HepG2 (cell line): ENCODE results near the gene RAB22A. TPM values are rescaled to one million over a fixed set of nuclear protein-coding genes. Genes with fewer than 3 reads are reported as not detected.

Source experiments
- ATF7 ChIP-seq, 2 experiments: fragments of 450-650 bp in 1 of 2; sonication (generic) in 1 of 2; formaldehyde crosslinking in 1 of 2; IDR thresholded peaks; 2 replicates each; pipeline versions ENCODE4 v1.4.0 to v1.6.1; 2016 to 2020; ENCODE audit warnings: antibody characterized with exemption in 1 of 2, mild to moderate bottlenecking in 1 of 2, missing genetic modification reagents in 1 of 2
- ESRRA ChIP-seq: sonication (generic); formaldehyde crosslinking; IDR thresholded peaks from 2 replicates; pipeline ENCODE4 v1.5.1; 2020; ENCODE audit warnings: mild to moderate bottlenecking, low read depth, missing genetic modification reagents
- FOSL2 ChIP-seq: sonication (generic); formaldehyde crosslinking; IDR thresholded peaks from 2 replicates; pipeline ENCODE4 v1.4.0; 2020; ENCODE audit warnings: missing genetic modification reagents
- FOXC1 ChIP-seq: sonication (generic); formaldehyde crosslinking; IDR thresholded peaks from 2 replicates; pipeline ENCODE4 v1.8.0; 2022; ENCODE audit warnings: mild to moderate bottlenecking, missing genetic modification reagents, borderline replicate concordance
- FOXP1 ChIP-seq, 2 experiments: fragments of 450-650 bp in 1 of 2; IDR thresholded peaks; 2 replicates each; pipeline ENCODE4 v1.6.1; 2017 to 2018; ENCODE audit warnings: antibody characterized with exemption in 1 of 2
- HDAC2 ChIP-seq: sonication (generic); formaldehyde crosslinking; IDR thresholded peaks from 2 replicates; pipeline ENCODE4 v1.4.0; 2020; ENCODE audit warnings: missing genetic modification reagents
- HES4 ChIP-seq: sonication (generic); formaldehyde crosslinking; IDR thresholded peaks from 2 replicates; pipeline ENCODE4 v1.9.0; 2021; ENCODE audit warnings: mild to moderate bottlenecking, missing genetic modification reagents, borderline replicate concordance
- KAT8 ChIP-seq: IDR thresholded peaks from 2 replicates; pipeline ENCODE4 v1.6.1; 2016; ENCODE audit warnings: missing genetic modification reagents, missing compliant biosample characterization
- MIER2 ChIP-seq: IDR thresholded peaks from 2 replicates; pipeline ENCODE4 v1.6.1; 2016; ENCODE audit warnings: missing biosample characterization, missing genetic modification reagents
- NCOA2 ChIP-seq: sonication (generic); formaldehyde crosslinking; IDR thresholded peaks from 2 replicates; pipeline ENCODE4 v1.8.0; 2022; ENCODE audit warnings: inconsistent platforms
- RBFOX2 ChIP-seq: fragments of 200-400 bp; formaldehyde crosslinking; IDR thresholded peaks from 2 replicates; pipeline ENCODE4 v1.6.1; 2017; ENCODE audit warnings: low read depth, mild to moderate bottlenecking, low read length
- THRA ChIP-seq: sonication (generic); formaldehyde crosslinking; IDR thresholded peaks from 2 replicates; pipeline ENCODE4 v1.4.0; 2020; ENCODE audit warnings: missing genetic modification reagents, borderline replicate concordance
- ZNF350 ChIP-seq: sonication (generic); formaldehyde crosslinking; IDR thresholded peaks from 2 replicates; pipeline ENCODE4 v1.4.0; 2020; ENCODE audit warnings: mild to moderate bottlenecking, low read depth, missing genetic modification reagents, borderline replicate concordance
- ZNF646 ChIP-seq: sonication (generic); formaldehyde crosslinking; IDR thresholded peaks from 2 replicates; pipeline ENCODE4 v1.9.0; 2021; ENCODE audit warnings: mild to moderate bottlenecking, missing genetic modification reagents
- polyA plus RNA-seq, 8 experiments: library from polyadenylated mRNA; depleted of rRNA in 3 of 8; stranded (reverse) in 7 of 8; unstranded in 1 of 8; fragments of >200 nt; fragmentation: Illumina TruSeq in 4 of 8; extraction: Trizol in 4 of 8; gene quantifications; 2 replicates each; pipeline versions ENCODE4 v1.2.1 to v1.2.3, GENCODE V29; 2011 to 2016; ENCODE audit warnings: low read depth in 4 of 8, missing spikeins in 1 of 8, mixed read lengths in 1 of 8; ENCODE audit not compliant: insufficient read depth in 1 of 8
- total RNA-seq, 5 experiments: library from RNA; depleted of rRNA; stranded (reverse); fragments of >200 nt; fragmentation: Illumina TruSeq; extraction: Trizol; gene quantifications; 2 replicates each; pipeline ENCODE4 v1.2.3, GENCODE V29; 2016; ENCODE audit warnings: low read depth in 1 of 5
- TF ChIP-seq, protein P1 (sequence below): sonication (generic); formaldehyde crosslinking; IDR thresholded peaks from 2 replicates; pipeline ENCODE4 v1.5.0; 2020; ENCODE audit warnings: mild to moderate bottlenecking, missing genetic modification reagents, borderline replicate concordance

Gene RAB22A
- total and polyA plus RNA-seq, 2 of the 13 experiments (the other 11 are each of a cell fraction or from before 2014, with no cell fraction given), result 10.7 to 11.2 TPM

- TF ChIP-seq, protein P1, sequence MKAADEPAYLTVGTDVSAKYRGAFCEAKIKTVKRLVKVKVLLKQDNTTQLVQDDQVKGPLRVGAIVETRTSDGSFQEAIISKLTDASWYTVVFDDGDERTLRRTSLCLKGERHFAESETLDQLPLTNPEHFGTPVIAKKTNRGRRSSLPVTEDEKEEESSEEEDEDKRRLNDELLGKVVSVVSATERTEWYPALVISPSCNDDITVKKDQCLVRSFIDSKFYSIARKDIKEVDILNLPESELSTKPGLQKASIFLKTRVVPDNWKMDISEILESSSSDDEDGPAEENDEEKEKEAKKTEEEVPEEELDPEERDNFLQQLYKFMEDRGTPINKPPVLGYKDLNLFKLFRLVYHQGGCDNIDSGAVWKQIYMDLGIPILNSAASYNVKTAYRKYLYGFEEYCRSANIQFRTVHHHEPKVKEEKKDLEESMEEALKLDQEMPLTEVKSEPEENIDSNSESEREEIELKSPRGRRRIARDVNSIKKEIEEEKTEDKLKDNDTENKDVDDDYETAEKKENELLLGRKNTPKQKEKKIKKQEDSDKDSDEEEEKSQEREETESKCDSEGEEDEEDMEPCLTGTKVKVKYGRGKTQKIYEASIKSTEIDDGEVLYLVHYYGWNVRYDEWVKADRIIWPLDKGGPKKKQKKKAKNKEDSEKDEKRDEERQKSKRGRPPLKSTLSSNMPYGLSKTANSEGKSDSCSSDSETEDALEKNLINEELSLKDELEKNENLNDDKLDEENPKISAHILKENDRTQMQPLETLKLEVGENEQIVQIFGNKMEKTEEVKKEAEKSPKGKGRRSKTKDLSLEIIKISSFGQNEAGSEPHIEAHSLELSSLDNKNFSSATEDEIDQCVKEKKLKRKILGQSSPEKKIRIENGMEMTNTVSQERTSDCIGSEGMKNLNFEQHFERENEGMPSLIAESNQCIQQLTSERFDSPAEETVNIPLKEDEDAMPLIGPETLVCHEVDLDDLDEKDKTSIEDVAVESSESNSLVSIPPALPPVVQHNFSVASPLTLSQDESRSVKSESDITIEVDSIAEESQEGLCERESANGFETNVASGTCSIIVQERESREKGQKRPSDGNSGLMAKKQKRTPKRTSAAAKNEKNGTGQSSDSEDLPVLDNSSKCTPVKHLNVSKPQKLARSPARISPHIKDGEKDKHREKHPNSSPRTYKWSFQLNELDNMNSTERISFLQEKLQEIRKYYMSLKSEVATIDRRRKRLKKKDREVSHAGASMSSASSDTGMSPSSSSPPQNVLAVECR, result peak; percentile 39; the same call in 1 of the 2 replicates
- TF ChIP-seq FOSL2 (CRISPR knock-in tag) (peak; percentile 62), THRA (CRISPR knock-in tag) (peak; percentile 90), NCOA2 (CRISPR knock-in tag) (peak; percentile 70), FOXP1 (IDR thresholded peaks at IDR 0.05) (no peak), FOXP1 (CRISPR knock-in tag; IDR thresholded peaks at IDR 0.05) (peak; percentile 80), RBFOX2 (no peak), ZNF350 (CRISPR knock-in tag) (0 out of 2 replicates have a peak, but pooled peaks have one; percentile 18), MIER2 (CRISPR knock-in tag) (peak; percentile 37; the same call in 1 of the 2 replicates), KAT8 (CRISPR knock-in tag) (peak; percentile 63; the same call in 1 of the 2 replicates), ZNF646 (CRISPR knock-in tag) (peak; percentile 72; the same call in 1 of the 2 replicates), FOXC1 (CRISPR knock-in tag) (0 out of 2 replicates have a peak, but pooled peaks have one; percentile 23), ESRRA (CRISPR knock-in tag) (no peak), ATF7 (IDR thresholded peaks at IDR 0.05) (no peak), ATF7 (CRISPR knock-in tag; IDR thresholded peaks at IDR 0.05) (0 out of 2 replicates have a peak, but pooled peaks have one; percentile 51), HES4 (CRISPR knock-in tag) (no peak), HDAC2 (peak; percentile 37; the same call in 1 of the 2 replicates)
Observed at GRCh38 chr20:58374027-58374850, 64.7 kb downstream of the RAB22A start (continued).
